Measurements from ENCODE around the gene CLDN19.

CLDN19 gene

DNA sequence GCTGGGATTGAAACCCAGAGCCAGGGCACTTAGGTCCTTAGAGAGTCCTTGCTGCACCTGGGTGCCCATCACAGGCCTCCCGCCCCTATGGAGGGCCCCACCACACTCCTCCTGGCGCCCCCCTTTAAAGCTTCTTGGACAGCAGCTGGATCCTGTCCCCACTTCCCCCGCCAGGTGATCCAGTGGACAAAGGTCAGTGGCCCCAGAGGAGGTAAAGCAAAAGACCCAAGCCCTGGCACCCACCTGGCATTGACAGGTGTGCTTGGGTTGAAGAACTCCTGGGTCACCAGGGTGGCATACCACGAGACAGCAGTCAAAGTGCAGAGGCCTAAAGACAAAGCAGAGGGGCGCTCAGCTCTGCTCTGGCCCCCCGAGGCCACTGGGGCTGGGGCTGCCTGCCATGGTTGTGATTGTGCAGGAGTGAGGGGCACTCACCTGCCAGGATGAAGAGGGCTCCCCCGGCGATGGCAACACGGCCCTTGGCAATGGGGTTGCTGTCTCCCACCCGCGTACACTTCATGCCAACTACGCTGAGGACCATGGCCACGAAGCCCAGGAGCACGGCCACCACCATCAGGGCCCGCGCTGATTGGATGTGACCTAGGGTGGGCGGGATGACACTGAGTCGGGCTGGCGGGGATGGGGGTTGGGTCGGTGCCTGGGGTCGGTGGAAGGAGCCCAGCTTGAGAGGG, 1.9 kb downstream of the CLDN19 start:
- TF ChIP-seq CTCF (IDR thresholded peaks at IDR 0.05; ENCODE audit: extremely low read depth, missing control alignments), result no peak
- no peak for DNase-seq (ENCODE audit: low spot score)

GRCh38 chr1:42737257-42737656, 2.8 kb downstream of the CLDN19 start:
- TF ChIP-seq CTCF (IDR thresholded peaks at IDR 0.05; ENCODE audit: extremely low read depth, missing control alignments), result no peak
- peak; percentile 65 for DNase-seq (ENCODE audit: low spot score)

DNA sequence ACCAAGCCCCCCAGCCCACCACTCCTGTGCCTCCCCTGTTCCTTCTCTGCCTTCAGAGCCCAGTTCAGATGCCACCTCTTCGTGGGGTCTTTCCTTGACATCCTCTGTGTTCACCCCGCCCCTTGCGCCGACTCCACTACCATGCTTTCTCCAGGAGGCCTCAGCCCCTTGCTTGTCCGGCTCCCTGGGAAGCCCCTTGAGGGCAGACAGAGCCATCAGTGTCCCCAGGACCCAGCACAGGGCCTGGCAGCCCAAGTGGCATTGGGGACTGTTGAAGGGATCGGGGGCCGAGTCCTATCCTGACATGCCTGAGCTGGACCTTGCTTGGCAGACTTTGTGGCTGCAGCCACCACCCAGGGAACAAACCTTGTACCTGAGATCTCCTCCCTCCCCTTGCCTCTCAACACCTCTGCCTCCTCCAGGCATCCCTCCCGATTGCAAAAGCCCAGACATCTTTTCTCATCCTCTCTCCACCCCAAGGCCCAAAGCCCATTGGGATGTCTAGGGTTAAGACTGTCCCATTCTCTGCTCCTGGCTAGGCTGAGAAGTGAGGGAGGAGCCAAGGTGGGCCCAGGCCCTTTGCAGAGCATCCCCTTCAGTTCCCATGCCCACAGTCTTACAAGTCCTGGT, 3.4 kb downstream of the CLDN19 start:
- TF ChIP-seq CTCF (IDR thresholded peaks at IDR 0.05; ENCODE audit: extremely low read depth, missing control alignments), result no peak
- peak; percentile 13 for DNase-seq (ENCODE audit: low spot score)

GRCh38 chr1:42736152-42736551, 3.9 kb downstream of the CLDN19 start:
- TF ChIP-seq CTCF (IDR thresholded peaks at IDR 0.05; ENCODE audit: extremely low read depth, missing control alignments), result no peak
- peak; percentile 46 for DNase-seq (ENCODE audit: low spot score)

DNA sequence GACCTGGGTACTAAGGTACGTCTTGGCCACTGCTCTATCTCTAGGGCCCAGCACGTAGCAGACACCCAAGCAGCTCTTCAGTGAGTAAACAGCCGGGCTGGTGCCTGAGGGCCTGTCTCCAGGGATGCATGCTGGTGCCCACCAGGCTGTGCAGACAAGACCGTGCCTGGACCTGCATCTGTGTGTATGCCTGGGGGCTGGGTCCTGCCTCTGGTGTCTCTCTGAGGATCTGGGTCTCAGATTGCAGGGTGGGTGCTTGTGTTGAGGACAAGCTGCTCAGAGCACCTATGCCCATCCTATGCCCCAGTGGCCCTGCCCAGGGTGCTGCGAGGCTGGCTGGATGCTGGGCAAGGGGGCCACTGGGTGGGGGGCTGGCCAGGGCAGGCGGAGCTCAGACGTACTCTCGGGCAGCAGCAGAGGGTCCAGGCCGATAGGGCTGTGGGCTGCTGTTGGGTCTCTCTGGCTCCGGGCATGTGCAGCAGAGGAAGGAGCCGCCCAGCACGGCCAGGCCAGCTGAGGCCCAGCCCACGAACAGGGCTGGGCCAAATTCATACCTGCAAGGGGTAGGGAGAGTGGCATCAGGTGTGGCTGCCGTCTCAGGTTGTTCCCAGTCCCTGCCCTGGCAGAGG, 4.4 kb downstream of the CLDN19 start:
- peak; percentile 11 for DNase-seq (ENCODE audit: low spot score)
- no peak for TF ChIP-seq CTCF (IDR thresholded peaks at IDR 0.05; ENCODE audit: extremely low read depth, missing control alignments)

GRCh38 chr1:42735056-42735455, 5.0 kb downstream of the CLDN19 start:
- TF ChIP-seq CTCF (IDR thresholded peaks at IDR 0.05; ENCODE audit: extremely low read depth, missing control alignments), result no peak

More at GRCh38 chr1:42735056-42735455, 5.0 kb downstream of the CLDN19 start:
- DNase-seq (ENCODE audit: low spot score), result no peak
